ENCODE measurements around the gene FLVCR1.

The FLVCR1 gene

GRCh38 chr1:212871976-212872375 is 13.9 kb downstream of the FLVCR1 start:
- Histone ChIP-seq H3K27ac (ENCODE audit: low read depth, low read length) (no peak overlapping the region), H3K9me3 (ENCODE audit: insufficient read depth, low read length) (no peaks in the 10 kb centered on the region), H3K36me3 (ENCODE audit: low read length) (peaks cover 30% of the 10 kb centered on the region; the same call in 1 of the 2 replicates), H2AFZ (ENCODE audit: low read depth, low read length, severe bottlenecking) (no peak overlapping the region), H3K27me3 (ENCODE audit: low read length) (no peaks in the 10 kb centered on the region), H3K9ac (ENCODE audit: low read length) (no peak overlapping the region), H3K9me2 (replicated peaks; ENCODE audit: insufficient read depth, low read length) (no peaks in the 10 kb centered on the region), H3K4me2 (ENCODE audit: low read depth, low read length, poor library complexity, severe bottlenecking) (no peak overlapping the region), H3K79me2 (ENCODE audit: insufficient read depth, low read length) (no peaks in the 10 kb centered on the region), H3K4me3 (ENCODE audit: insufficient read depth, low read length, poor library complexity, severe bottlenecking) (no peak overlapping the region), H3F3A (ENCODE audit: insufficient read depth) (peaks cover 3% of the 10 kb centered on the region; the same call in 1 of the 2 replicates), H4K20me1 (ENCODE audit: low read depth, low read length) (no peaks in the 10 kb centered on the region)
- TF ChIP-seq, protein P1, sequence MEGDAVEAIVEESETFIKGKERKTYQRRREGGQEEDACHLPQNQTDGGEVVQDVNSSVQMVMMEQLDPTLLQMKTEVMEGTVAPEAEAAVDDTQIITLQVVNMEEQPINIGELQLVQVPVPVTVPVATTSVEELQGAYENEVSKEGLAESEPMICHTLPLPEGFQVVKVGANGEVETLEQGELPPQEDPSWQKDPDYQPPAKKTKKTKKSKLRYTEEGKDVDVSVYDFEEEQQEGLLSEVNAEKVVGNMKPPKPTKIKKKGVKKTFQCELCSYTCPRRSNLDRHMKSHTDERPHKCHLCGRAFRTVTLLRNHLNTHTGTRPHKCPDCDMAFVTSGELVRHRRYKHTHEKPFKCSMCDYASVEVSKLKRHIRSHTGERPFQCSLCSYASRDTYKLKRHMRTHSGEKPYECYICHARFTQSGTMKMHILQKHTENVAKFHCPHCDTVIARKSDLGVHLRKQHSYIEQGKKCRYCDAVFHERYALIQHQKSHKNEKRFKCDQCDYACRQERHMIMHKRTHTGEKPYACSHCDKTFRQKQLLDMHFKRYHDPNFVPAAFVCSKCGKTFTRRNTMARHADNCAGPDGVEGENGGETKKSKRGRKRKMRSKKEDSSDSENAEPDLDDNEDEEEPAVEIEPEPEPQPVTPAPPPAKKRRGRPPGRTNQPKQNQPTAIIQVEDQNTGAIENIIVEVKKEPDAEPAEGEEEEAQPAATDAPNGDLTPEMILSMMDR (IDR thresholded peaks at IDR 0.05; ENCODE audit: insufficient read depth, low read length, poor library complexity, severe bottlenecking): no peak
- no peak for TF ChIP-seq EZH2phosphoT487 (conservative IDR thresholded peaks at IDR 0.05; ENCODE audit: low read length)

GRCh38 chr1:212873518-212873917 is 15.4 kb downstream of the FLVCR1 start:
- Histone ChIP-seq H2AFZ (ENCODE audit: low read depth, low read length, severe bottlenecking) (no peak overlapping the region), H3K27me3 (ENCODE audit: low read length) (no peaks in the 10 kb centered on the region), H3K9ac (ENCODE audit: low read length) (no peak overlapping the region), H3F3A (ENCODE audit: insufficient read depth) (peaks cover 3% of the 10 kb centered on the region; the same call in 1 of the 2 replicates), H3K27ac (ENCODE audit: low read depth, low read length) (no peak overlapping the region), H3K36me3 (ENCODE audit: low read length) (peaks cover 31% of the 10 kb centered on the region; the same call in 1 of the 2 replicates), H3K9me2 (replicated peaks; ENCODE audit: insufficient read depth, low read length) (no peaks in the 10 kb centered on the region), H3K9me3 (ENCODE audit: insufficient read depth, low read length) (no peaks in the 10 kb centered on the region), H3K4me2 (ENCODE audit: low read depth, low read length, poor library complexity, severe bottlenecking) (no peak overlapping the region), H3K4me3 (ENCODE audit: insufficient read depth, low read length, poor library complexity, severe bottlenecking) (no peak overlapping the region), H3K79me2 (ENCODE audit: insufficient read depth, low read length) (no peaks in the 10 kb centered on the region), H4K20me1 (ENCODE audit: low read depth, low read length) (no peaks in the 10 kb centered on the region)
- TF ChIP-seq, protein P1 (IDR thresholded peaks at IDR 0.05; ENCODE audit: insufficient read depth, low read length, poor library complexity, severe bottlenecking): no peak
- TF ChIP-seq EZH2phosphoT487 (conservative IDR thresholded peaks at IDR 0.05; ENCODE audit: low read length): no peak

GRCh38 chr1:212878418-212878817 is 20.3 kb downstream of the FLVCR1 start:
- Histone ChIP-seq H3K27ac (ENCODE audit: low read depth, low read length) (no peak overlapping the region), H3K9ac (ENCODE audit: low read length) (no peak overlapping the region), H3K4me3 (ENCODE audit: insufficient read depth, low read length, poor library complexity, severe bottlenecking) (no peak overlapping the region), H2AFZ (ENCODE audit: low read depth, low read length, severe bottlenecking) (no peak overlapping the region), H3K4me2 (ENCODE audit: low read depth, low read length, poor library complexity, severe bottlenecking) (no peak overlapping the region), H3F3A (ENCODE audit: insufficient read depth) (no peaks in the 10 kb centered on the region), H3K36me3 (ENCODE audit: low read length) (peaks cover 27% of the 10 kb centered on the region; the same call in 1 of the 2 replicates), H3K27me3 (ENCODE audit: low read length) (no peaks in the 10 kb centered on the region), H3K79me2 (ENCODE audit: insufficient read depth, low read length) (no peaks in the 10 kb centered on the region), H3K9me3 (ENCODE audit: insufficient read depth, low read length) (no peaks in the 10 kb centered on the region), H3K9me2 (replicated peaks; ENCODE audit: insufficient read depth, low read length) (no peaks in the 10 kb centered on the region), H4K20me1 (ENCODE audit: low read depth, low read length) (no peaks in the 10 kb centered on the region)
- TF ChIP-seq, protein P1 (IDR thresholded peaks at IDR 0.05; ENCODE audit: insufficient read depth, low read length, poor library complexity, severe bottlenecking): no peak
- TF ChIP-seq EZH2phosphoT487 (conservative IDR thresholded peaks at IDR 0.05; ENCODE audit: low read length): no peak

Data from SU-DHL-6 (cell line).